Heart right ventricle (tissue), 16 donors: Measurements from ENCODE around the gene TMEM191C. TPM values are rescaled to one million over a fixed set of nuclear protein-coding genes. Genes with fewer than 3 reads are reported as not detected.
A peak's percentile ranks its signal among the peaks of the same experiment; 100 is the strongest.
"Not testable (repeated sequence)": the region's sequence is repeated elsewhere in the genome, so short reads cannot be mapped to it uniquely, and the experiment has no call there.

Source experiments
- ATAC-seq, 8 donors: fragments of 200-7000 bp; cut with Tn5 transposase; one replicate each; pipeline ENCODE4 v1.9.1; 2020; ENCODE audit warnings: mild to moderate bottlenecking in 8 of 8, moderate library complexity in 8 of 8, moderate number of reproducible peaks in 1 of 8
- DNase-seq, 2 donors: peaks; one replicate each; pipeline ENCODE4 v3.0.0-alpha.2; 2020
- H3K27ac ChIP-seq, 10 donors: fragments of 200-600 bp; sonication (generic) in 2 of 10; one replicate each; pipeline versions ENCODE4 v1.5.0 to v1.8.0; 2020 to 2022; ENCODE audit warnings: mild to moderate bottlenecking in 3 of 10
- H3K27me3 ChIP-seq, 7 donors: fragments of 200-600 bp; one replicate each; pipeline ENCODE4 v1.8.0; 2021 to 2022; ENCODE audit warnings: mild to moderate bottlenecking in 2 of 7
- H3K36me3 ChIP-seq, 9 donors: fragments of 200-600 bp; sonication (generic) in 1 of 9; one replicate each; pipeline versions ENCODE4 v1.5.0 to v1.8.0; 2020 to 2022; ENCODE audit warnings: mild to moderate bottlenecking in 2 of 9
- H3K4me1 ChIP-seq, 9 donors: fragments of 200-600 bp; sonication (generic) in 1 of 9; one replicate each; pipeline versions ENCODE4 v1.5.0 to v1.8.0; 2020 to 2022; ENCODE audit warnings: mild to moderate bottlenecking in 4 of 9
- H3K4me3 ChIP-seq, 10 donors: fragments of 200-600 bp; sonication (generic) in 2 of 10; one replicate each; pipeline versions ENCODE4 v1.5.0 to v1.8.0; 2020 to 2022; ENCODE audit warnings: mild to moderate bottlenecking in 7 of 10, moderate library complexity in 2 of 10
- H3K9me3 ChIP-seq, 11 donors: fragments of 200-600 bp in 10 of 11; sonication (generic) in 2 of 11; one replicate each; pipeline versions ENCODE4 v1.5.0 to v1.8.0; 2013 to 2022; ENCODE audit warnings: mild to moderate bottlenecking in 2 of 11, control low read depth in 1 of 11, moderate library complexity in 1 of 11
- WGBS, 2 donors: extraction: QIAGEN DNeasy Blood & Tissue Kit; methylation state at CpG; one replicate each; pipeline ENCODE4 v1.1.7; 2013; ENCODE audit warnings: inconsistent platforms in 1 of 2; 5-methylcytosine and 5-hydroxymethylcytosine counted together
- intact Hi-C, 10 donors: fragments of 100-400 bp; cut with DNase I; formaldehyde crosslinking; loops; one replicate each; pipeline versions ENCODE4 v1.11.1 to v1.14.2; 2022
- polyA plus RNA-seq, 2 donors: library from polyadenylated mRNA; stranded (reverse); fragments of 200-250 nt; gene quantifications; one replicate each; pipeline ENCODE4 v1.2.3, GENCODE V29; 2013
- total RNA-seq, 10 donors: library from RNA; stranded (reverse); fragmentation: NEBNext Ultra II Directional in 3 of 10; extraction: Animal tissue kit (Norgen Biotek cat#: 25700) in 3 of 10; gene quantifications; one replicate each; pipeline versions ENCODE4 v1.2.1 to v1.2.4, GENCODE V29; 2021 to 2023
- TF ChIP-seq, protein P1 (sequence below), 9 donors: fragments of 200-600 bp; sonication (generic) in 2 of 9; IDR thresholded peaks; one replicate each; pipeline versions ENCODE4 v1.5.0 to v1.8.0; 2021 to 2022; ENCODE audit warnings: antibody characterized with exemption in 9 of 9, mild to moderate bottlenecking in 5 of 9, moderate library complexity in 1 of 9
- donor health status: Arrhythmogenic right ventricular cardiomyopathy.
- donor health status: ischemic (EF 13 %, LVEDD 7.1; RV severe dilation, severe dysfunction).
- donor health status: healthy with polysubstance abuse.
- donor health status: DM: no; HTN: yes; CAD: no.
- donor health status: DM: no; HTN: no; CAD: no.
- donor health status: ischemic (EF 25% LVEDD 6.9; RV normal size, moderate dysfunction).
- donor health status: ischemic (EF 25% LVEDD 5.7; RV mildly dilated, moderate dysfunction).
- donor health status: healthy.
- donor health status: DM: yes; HTN: yes; CAD: no.
- donor health status: Ischemic cardiomyopathy.
- donor health status: ischemic (EF 35%, LVEDD 5.7; RV mildly dilated, moderate dysfunction).
- donor health status: nonischemic (EF 11% LVEDD 7.7; RV severe dilation, severe dysfunction).
- donor health status: DM: yes; HTN: yes; CAD: no.
- donor health status: PGD.
- donor health status: ischemic (EF 29% LVEDD 5.4; RV normal size, mild dysfunction).
- donor health status: nonischemic (EF 23%, LVEDD 6.1; RV moderate dilation, normal function).

TMEM191C gene
- total and polyA plus RNA-seq, 12 donors: 0.26 to 1.8 (median 0.85) TPM; not detected in 2

- intact Hi-C loops: no loop called here
- Histone ChIP-seq H3K36me3 (peaks cover 0 to 31% (median 14%) of the 10 kb centered on the region in 9 donors), H3K4me3 (no peak overlapping the region), H3K27me3 (no peaks in the 10 kb centered on the region), H3K27ac (no peak overlapping the region), H3K9me3 (no peaks in the 10 kb centered on the region), H3K4me1 (no peaks in the 10 kb centered on the region)
- TF ChIP-seq, protein P1, sequence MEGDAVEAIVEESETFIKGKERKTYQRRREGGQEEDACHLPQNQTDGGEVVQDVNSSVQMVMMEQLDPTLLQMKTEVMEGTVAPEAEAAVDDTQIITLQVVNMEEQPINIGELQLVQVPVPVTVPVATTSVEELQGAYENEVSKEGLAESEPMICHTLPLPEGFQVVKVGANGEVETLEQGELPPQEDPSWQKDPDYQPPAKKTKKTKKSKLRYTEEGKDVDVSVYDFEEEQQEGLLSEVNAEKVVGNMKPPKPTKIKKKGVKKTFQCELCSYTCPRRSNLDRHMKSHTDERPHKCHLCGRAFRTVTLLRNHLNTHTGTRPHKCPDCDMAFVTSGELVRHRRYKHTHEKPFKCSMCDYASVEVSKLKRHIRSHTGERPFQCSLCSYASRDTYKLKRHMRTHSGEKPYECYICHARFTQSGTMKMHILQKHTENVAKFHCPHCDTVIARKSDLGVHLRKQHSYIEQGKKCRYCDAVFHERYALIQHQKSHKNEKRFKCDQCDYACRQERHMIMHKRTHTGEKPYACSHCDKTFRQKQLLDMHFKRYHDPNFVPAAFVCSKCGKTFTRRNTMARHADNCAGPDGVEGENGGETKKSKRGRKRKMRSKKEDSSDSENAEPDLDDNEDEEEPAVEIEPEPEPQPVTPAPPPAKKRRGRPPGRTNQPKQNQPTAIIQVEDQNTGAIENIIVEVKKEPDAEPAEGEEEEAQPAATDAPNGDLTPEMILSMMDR (IDR thresholded peaks at IDR 0.05): no peak
- WGBS, 2 donors: 93 to 94% methylated on average over 23 of the region's 23 CpGs
- ATAC-seq (no peak), DNase-seq (peak in 1 of 2 donors; percentile 1)
Measured at GRCh38 chr22:21449531-21450319, 17.5 kb upstream of the TMEM191C start.

GRCh38 chr22:21450320-21450831 is 16.8 kb upstream of the TMEM191C start:
- DNase-seq (no peak), ATAC-seq (peak in 1 of 8 donors; percentile 18)
- intact Hi-C loops: no loop called here
- Histone ChIP-seq H3K4me3 (no peak overlapping the region), H3K9me3 (no peaks in the 10 kb centered on the region), H3K4me1 (no peaks in the 10 kb centered on the region), H3K27ac (no peak overlapping the region), H3K36me3 (peaks cover 0 to 24% (median 14%) of the 10 kb centered on the region in 9 donors), H3K27me3 (no peaks in the 10 kb centered on the region)
- TF ChIP-seq, protein P1 (IDR thresholded peaks at IDR 0.05): no peak
- 89 to 90% methylated on average over 18 to 19 of the region's 19 CpGs for WGBS, 2 donors

DNA sequence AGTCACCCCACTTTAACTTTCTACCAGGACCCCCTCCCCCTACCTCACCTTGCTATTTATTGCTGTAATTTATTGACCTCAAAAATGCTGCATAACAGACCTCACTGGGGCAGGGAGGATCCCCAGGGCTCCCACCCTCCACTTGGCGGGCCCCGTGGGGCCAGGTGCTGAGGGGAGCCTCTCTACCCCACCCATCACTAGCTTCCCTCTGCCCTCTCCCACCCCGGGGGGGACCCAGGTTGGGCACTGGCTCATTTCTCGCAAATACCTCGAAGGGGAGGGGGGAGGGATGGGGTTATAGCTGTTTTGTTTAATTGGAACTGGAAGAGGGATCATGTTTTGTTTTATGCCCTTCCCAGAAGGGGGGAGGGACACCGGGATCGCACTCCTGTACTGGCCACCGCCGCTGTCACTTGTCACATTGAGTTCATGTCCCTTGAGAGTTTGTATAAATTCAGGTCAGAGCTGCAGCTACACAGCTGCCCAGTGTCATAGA is 16.3 kb upstream of the TMEM191C start:
- no peaks in the 10 kb centered on the region for H3K9me3 ChIP-seq
- 80 to 83% methylated on average over 9 of the region's 9 CpGs for WGBS, 2 donors
- ATAC-seq (no peak), DNase-seq (peak; percentile 2 to 9)
- no peak overlapping the region for H3K4me3 ChIP-seq
- no peaks in the 10 kb centered on the region for H3K4me1 ChIP-seq
- H3K27me3 ChIP-seq: no peaks in the 10 kb centered on the region
- TF ChIP-seq, protein P1 (IDR thresholded peaks at IDR 0.05): no peak
- intact Hi-C loops: no loop called here
- H3K36me3 ChIP-seq: peaks cover 0 to 19% (median 10%) of the 10 kb centered on the region in 9 donors
- no peak overlapping the region for H3K27ac ChIP-seq

DNA sequence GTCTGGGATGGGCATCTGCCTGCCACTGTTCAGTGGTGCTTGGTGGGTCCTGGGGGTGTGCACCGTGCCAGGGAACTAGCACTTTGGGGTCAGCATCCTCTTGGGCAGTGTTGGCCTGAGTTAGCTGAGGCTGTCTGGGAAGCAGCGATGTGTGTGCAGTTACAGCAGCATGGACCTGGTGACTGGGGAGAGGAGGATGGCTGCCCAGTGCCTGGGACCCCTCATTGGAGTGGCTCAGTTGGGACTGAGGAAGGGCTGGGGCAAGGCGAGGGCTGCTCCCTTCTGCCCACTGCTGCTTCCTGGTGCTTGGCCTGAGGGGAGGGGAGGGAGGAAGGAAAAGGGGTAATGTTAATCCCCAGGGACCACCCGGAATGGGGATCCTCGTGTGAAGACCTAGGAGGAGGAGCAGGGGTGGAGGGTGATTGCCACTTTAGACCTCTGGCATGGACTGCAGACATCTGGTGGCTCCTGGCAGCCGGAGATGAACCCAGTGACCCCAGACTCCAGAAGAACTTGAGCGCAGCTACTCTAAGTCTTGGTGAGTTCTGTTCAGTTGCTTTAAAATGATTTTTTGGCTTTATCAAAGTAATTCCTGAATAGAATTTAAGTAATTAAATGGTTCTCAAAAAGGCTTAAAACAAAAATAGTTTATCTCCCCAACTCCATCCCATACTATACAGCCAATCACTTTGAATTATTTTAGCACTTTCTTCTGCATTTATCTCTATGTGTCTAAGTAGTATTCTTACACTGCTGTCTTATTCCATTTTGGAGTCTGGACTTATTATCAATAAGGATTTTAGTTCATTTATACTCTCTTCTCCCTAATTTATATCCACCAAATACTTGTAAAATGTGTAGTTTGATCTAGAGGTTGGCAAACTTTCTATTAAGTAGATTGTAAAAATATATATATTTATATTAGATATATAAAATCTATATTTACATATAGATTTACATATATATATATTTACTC is 15.4 kb upstream of the TMEM191C start:
- WGBS, 2 donors: 80 to 81% methylated on average over 7 of the region's 7 CpGs
- peak in 1 of 2 donors; percentile 2 for DNase-seq
- no peak overlapping the region for H3K27ac ChIP-seq
- ATAC-seq: peak in 1 of 8 donors; percentile 14
- no peaks in the 10 kb centered on the region for H3K9me3 ChIP-seq
- no peaks in the 10 kb centered on the region for H3K4me1 ChIP-seq
- TF ChIP-seq, protein P1 (IDR thresholded peaks at IDR 0.05): no peak
- H3K4me3 ChIP-seq: no peak overlapping the region
- intact Hi-C loops: no loop called here
- H3K36me3 ChIP-seq: peaks cover 0 to 10% (median 2%) of the 10 kb centered on the region in 9 donors
- H3K27me3 ChIP-seq: no peaks in the 10 kb centered on the region

DNA sequence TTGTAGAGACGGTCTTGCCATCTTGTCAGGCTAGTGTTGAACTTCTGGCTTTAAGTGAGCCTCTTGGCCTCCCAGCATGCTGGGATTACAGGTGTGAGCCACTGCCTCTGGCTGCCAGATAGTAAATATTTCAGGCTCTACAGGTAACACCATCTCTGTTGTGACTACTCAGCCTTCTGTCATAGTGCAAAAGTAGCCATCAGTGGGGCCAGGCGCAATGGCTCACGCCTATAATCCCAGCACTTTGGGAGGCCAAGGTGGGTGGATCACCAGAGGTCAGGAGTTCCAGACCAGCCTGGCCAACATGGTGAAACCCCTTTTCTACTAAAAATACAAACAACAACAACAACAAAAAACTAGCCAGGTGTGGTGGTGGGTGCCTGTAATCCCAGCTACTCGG is 14.5 kb upstream of the TMEM191C start:
- DNase-seq, H3K4me3 ChIP-seq, H3K27ac ChIP-seq, ATAC-seq, H3K36me3 ChIP-seq, intact Hi-C loops, H3K9me3 ChIP-seq, H3K27me3 ChIP-seq, H3K4me1 ChIP-seq: not testable (repeated sequence)
- 92 to 98% methylated on average over 4 of the region's 4 CpGs for WGBS, 2 donors

DNA sequence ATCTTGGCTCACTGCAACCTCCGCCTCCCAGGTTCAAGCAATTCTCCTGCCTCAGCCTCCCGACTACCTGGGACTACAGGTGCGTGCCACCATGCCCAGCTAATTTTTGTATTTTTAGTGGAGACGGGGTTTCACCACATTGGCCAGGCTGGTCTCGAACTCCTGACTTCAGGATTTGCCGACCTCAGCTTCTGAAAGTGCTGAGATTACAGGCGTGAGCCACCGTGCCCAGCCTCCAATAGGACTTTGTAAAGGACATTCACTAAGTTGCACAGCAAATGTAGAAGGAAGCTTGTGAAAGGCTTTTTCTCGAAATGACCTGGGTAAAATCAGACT is 12.2 kb upstream of the TMEM191C start:
- H3K27ac ChIP-seq, H3K36me3 ChIP-seq, DNase-seq, H3K4me1 ChIP-seq, H3K27me3 ChIP-seq, intact Hi-C loops, H3K9me3 ChIP-seq, H3K4me3 ChIP-seq, ATAC-seq: not testable (repeated sequence)
- WGBS, 2 donors: 91 to 94% methylated on average over 9 of the region's 9 CpGs
